NCI-H526 treated with DMSO at 0.1 percent for 48 hours (cell line): Measurements from ENCODE around the gene MYLK.

ENCODE experiments used
- DNase-seq: peaks from one replicate; lab custom pipeline; 2025; lab: John Stamatoyannopoulos, UW

Gene MYLK

GRCh38 chr3:123678108-123678511, 206.0 kb downstream of the MYLK start:
- no peak for DNase-seq

GRCh38 chr3:123672429-123673146, 211.5 kb downstream of the MYLK start:
- DNase-seq = no peak

GRCh38 chr3:123670743-123671142, 213.4 kb downstream of the MYLK start:
- no peak for DNase-seq

DNA sequence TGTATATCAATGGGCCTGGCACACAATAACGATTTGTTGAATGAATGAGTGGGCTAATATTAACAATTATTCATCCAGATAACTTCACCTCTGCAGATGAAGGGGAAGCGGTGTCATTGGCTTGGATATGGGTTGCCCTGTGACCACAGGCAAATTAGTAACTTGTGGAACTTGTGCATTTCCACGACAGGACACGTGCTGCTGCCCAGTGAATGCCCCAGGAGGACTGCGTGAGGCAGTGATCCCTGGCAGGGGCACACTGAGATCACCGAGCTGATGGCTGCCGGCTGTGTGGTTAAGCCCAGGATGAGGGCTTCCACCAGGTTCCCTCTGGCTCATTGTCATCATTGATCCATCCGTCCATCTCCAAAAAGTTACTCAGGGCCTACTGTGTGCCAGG, 215.2 kb downstream of the MYLK start:
- no peak for DNase-seq

GRCh38 chr3:123667784-123668183, 216.3 kb downstream of the MYLK start:
- no peak for DNase-seq

GRCh38 chr3:123664753-123665152, 219.4 kb downstream of the MYLK start:
- no peak for DNase-seq

DNA sequence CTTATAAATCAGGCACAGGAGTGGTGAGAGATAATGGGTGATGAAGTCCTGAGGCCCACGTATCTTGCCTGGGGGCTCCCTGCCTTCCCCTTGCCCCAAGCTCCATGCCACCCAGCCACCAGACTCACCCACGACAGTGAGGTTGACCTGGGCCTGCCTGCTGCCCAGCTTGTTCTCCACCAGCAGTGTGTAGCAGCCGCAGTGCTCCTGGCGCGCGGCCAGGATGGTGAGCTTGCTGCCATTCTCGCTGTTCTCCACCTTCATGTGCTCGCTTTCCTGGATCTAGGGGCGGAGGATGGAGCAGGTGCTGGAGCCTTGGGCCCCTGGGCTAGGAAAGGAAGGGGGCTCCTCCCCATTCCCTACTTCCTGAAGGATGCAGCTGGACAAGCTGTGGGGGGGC, 220.2 kb downstream of the MYLK start:
- no peak for DNase-seq

DNA sequence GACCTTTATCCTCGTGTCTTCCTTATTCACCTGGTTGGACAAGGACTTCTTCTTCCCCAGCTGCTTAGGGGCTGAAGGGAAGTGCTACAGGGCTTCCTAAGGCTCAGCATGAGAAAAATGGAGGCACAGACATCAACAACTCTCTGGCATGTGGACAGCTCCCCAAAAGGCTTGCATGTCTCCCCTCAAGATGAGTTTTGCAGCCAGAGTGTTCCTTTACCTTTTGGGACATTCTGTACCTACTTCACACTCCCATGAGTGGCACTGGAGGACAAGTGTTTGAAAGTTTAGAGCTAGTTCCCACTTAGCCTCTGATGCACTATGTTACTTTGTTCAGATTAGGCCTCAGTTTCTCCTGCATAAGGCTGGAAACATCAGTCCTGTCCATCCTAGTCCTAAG, 222.2 kb downstream of the MYLK start:
- DNase-seq = no peak

- no peak for DNase-seq
Measured at GRCh38 chr3:123660900-123661299, 223.2 kb downstream of the MYLK start.

DNA sequence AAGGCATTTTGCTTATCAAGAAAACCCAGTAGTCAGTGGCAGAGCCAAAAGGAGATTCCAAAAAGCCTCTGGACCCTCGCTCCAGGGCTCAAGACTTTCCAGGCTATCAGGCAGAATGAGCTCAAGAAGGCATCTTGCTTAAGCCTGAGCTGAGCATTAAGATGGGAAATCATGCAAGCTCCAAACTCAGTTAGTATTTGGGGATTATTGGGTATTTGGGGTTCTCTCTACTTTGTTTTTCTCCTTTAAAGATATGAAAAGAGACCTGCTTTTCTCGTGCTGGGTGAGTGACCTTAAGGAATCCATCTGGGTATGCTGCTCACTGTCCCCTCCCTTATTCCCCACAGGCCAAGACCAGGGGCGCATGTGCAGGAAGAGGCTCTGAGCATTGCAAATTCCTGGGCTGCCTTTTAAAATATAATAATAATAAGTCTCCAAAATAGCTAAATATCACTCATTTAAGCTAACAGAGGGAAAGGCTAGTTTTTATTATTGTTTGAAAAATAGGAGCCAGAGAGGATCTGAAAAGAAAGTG, 223.9 kb downstream of the MYLK start:
- no peak for DNase-seq

- DNase-seq = no peak
Measured at GRCh38 chr3:123658852-123659206, 225.3 kb downstream of the MYLK start.

DNA sequence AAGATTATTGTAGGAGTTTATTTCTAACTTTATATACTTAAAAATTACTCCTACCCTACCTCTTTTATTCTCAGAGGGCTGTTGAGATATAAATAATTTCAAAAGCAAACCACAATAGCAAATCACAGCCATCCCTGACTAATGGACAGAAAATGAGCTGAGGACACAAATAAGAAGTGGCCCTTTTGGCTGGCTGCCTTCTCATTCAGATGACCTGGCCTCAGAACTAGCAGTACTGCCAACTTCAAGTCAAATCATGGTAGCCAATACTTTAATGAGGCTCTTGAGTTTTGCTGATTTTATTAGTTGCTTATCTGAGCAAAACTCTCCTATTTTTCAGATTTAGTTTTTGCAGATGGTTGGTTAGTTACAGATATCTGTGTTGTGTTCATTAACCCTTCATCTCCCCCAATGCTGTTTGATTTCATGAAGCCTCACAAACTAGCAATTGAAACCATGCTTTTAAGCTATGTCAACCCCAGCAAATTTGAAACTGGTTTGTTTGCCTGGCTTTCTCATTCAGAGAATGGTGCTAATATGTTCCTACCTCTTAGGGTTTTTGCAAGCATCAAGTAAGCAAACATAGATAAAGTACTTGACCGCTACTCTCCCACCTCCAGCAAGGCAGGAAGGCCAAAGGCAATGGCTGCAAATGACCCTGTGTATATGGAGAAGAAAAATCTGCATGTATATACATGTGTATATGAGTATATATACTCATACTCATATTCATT, 225.8 kb downstream of the MYLK start:
- DNase-seq = no peak

GRCh38 chr3:123657568-123657967, 226.6 kb downstream of the MYLK start:
- no peak for DNase-seq

GRCh38 chr3:123657111-123657510, 227.0 kb downstream of the MYLK start:
- no peak for DNase-seq

GRCh38 chr3:123656691-123657090, 227.4 kb downstream of the MYLK start:
- DNase-seq = no peak

- DNase-seq = no peak
Measured at GRCh38 chr3:123656274-123656673, 227.9 kb downstream of the MYLK start.

DNA sequence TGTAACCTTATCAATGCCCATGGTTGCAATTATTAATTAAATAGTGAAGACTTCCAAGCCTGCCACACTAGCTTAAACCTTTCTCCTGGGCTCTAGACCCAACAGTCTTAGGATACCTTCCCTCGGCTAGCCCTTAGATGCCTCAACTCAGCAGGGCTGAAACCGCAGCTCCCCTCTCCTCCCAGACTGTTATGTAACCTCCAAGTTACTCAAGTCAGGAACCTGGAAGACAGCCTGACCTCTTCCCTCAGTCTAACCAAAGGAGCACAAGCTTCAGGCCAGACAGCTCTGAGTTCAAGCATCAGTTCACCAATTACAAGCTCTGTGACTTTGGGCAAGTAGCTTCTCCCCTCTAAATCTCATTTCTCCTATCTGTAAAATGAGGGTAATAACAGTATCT, 228.7 kb downstream of the MYLK start:
- no peak for DNase-seq

GRCh38 chr3:123653221-123653682, 230.9 kb downstream of the MYLK start:
- DNase-seq = no peak

- DNase-seq = peak; percentile 22
Measured at GRCh38 chr3:123652342-123652984, 231.7 kb downstream of the MYLK start.

DNA sequence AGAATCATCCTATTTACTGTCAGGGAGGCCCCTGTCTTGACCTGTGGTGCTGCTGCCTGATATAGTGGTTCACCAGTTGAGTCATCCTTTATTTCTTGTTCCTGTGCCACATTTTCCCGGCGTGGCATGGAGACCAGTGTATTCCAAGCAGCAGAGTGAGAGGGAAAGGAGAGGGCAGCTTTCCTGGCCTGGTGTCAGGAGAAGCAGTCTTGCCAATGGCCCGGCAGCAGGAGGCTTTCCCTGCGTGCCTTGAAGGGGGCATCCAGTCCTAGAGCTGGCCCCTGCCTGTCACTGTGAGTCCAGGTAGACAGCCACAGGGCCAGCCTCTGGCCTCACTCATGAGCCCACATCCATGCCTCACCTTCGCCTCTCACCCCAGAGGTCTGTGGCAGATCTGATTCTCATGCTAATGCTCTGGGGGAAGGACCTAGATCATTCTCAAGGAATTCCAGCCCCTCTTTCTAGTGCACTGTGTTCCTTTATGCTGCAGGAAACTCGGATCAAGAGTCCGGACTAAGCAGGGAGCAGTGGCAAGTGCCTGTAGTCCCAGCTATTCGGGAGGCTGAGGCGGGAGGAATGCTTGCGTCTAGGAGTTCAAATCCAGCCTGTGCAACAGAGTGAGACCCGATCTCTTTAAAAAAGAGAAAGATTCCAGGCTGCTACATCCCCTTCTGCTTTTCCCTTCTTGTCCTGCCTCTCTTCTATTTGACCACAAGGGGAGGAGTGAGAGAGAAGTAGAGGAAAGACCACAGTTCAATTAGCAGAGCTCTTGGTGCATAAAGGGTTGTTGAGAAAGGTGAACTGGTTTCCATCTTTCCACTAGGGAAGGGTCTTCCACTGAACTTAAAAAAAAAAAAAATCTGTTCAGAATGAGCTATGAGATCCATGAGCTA, 232.4 kb downstream of the MYLK start:
- DNase-seq = no peak

- no peak for DNase-seq
Measured at GRCh38 chr3:123650101-123650500, 234.0 kb downstream of the MYLK start.
